ENCODE measurements around the gene MYO1D. TPM values are rescaled to one million over a fixed set of nuclear protein-coding genes. Genes with fewer than 3 reads are reported as not detected.

MYO1D gene
- total RNA-seq, 1 experiment from 2014 or later, result 29.9 TPM

GRCh38 chr17:32502013-32502412 is 374.9 kb downstream of the MYO1D start:
- Mint-ChIP-seq H3K4me3 (no peak overlapping the region), H3K4me1 (peaks cover 20% of the 10 kb centered on the region), H3K27ac (no peak overlapping the region)

GRCh38 chr17:32498391-32498790 is 378.5 kb downstream of the MYO1D start:
- H3K4me3 Mint-ChIP-seq, result no peak overlapping the region
- peaks cover 15% of the 10 kb centered on the region for H3K4me1 Mint-ChIP-seq
- ATAC-seq, result peak; percentile 61
- POLR2A ChIA-PET, result no interaction called here
- CTCF ChIA-PET, result interaction anchor here (1.1 kb wide), 3 partner anchors 14 to 54 kb away, joined by 3 read pairs; partner anchors contain the start of gene PSMD11
- no peak for TF ChIP-seq NR1H2 (CRISPR knock-in tag; IDR thresholded peaks at IDR 0.05)
- TF ChIP-seq EMX1 (CRISPR knock-in tag; IDR thresholded peaks at IDR 0.05), result no peak
- no peak for TF ChIP-seq ZNF138 (CRISPR knock-in tag; conservative IDR thresholded peaks at IDR 0.05)
- no peak for TF ChIP-seq AFF4 (CRISPR knock-in tag; IDR thresholded peaks at IDR 0.05; ENCODE audit: borderline replicate concordance)
- no peak for TF ChIP-seq CBFB (CRISPR knock-in tag; IDR thresholded peaks at IDR 0.05; ENCODE audit: low read depth)
- no peak for TF ChIP-seq NR3C1 (CRISPR knock-in tag; conservative IDR thresholded peaks at IDR 0.05; ENCODE audit: low read depth)
- TF ChIP-seq FOXP1 (CRISPR knock-in tag; IDR thresholded peaks at IDR 0.05; ENCODE audit: borderline replicate concordance), result no peak
- H3K27ac Mint-ChIP-seq, result no peak overlapping the region
- no peaks in the 10 kb centered on the region for H3K9me3 Mint-ChIP-seq
- DNase-seq (ENCODE audit: low spot score), result peak; percentile 56
- H3K36me3 Mint-ChIP-seq, result no peaks in the 10 kb centered on the region
- H3K27me3 Mint-ChIP-seq (ENCODE audit: low read depth), result no peaks in the 10 kb centered on the region

More at GRCh38 chr17:32502013-32502412, 374.9 kb downstream of the MYO1D start:
- POLR2A ChIA-PET, result interaction anchor here (0.6 kb wide), 1 partner anchor 101 kb away, joined by 4 read pairs; no protein-coding TSS in a partner anchor
- DNase-seq (ENCODE audit: low spot score), result no peak
- H3K36me3 Mint-ChIP-seq, result no peaks in the 10 kb centered on the region
- no peak for ATAC-seq
- CTCF ChIA-PET, result no interaction called here
- no peaks in the 10 kb centered on the region for H3K9me3 Mint-ChIP-seq
- TF ChIP-seq SMAD3 (CRISPR knock-in tag; IDR thresholded peaks at IDR 0.05; ENCODE audit: borderline replicate concordance) (no peak), SOX15 (CRISPR knock-in tag; IDR thresholded peaks at IDR 0.05) (no peak)
- no peaks in the 10 kb centered on the region for H3K27me3 Mint-ChIP-seq (ENCODE audit: low read depth)

- Mint-ChIP-seq H3K4me1 (peaks cover 17% of the 10 kb centered on the region), H3K4me3 (no peak overlapping the region), H3K9me3 (no peaks in the 10 kb centered on the region), H3K36me3 (no peaks in the 10 kb centered on the region), H3K27me3 (ENCODE audit: low read depth) (no peaks in the 10 kb centered on the region), H3K27ac (peak overlapping the region; percentile 66; the same call in 1 of the 2 replicates)
- peak; percentile 37 for ATAC-seq
- no peak for DNase-seq (ENCODE audit: low spot score)
- peak; percentile 85 for TF ChIP-seq ZNF263 (CRISPR knock-in tag; IDR thresholded peaks at IDR 0.05; ENCODE audit: low read depth)
- TF ChIP-seq KAT7 (CRISPR knock-in tag; IDR thresholded peaks at IDR 0.05; ENCODE audit: borderline replicate concordance), result no peak
- no peak for TF ChIP-seq ZNF138 (CRISPR knock-in tag; conservative IDR thresholded peaks at IDR 0.05)
- POLR2A ChIA-PET, result no interaction called here
- CTCF ChIA-PET, result interaction anchor here (0.9 to 1.1 kb wide), 4 partner anchors 10 to 53 kb away, joined by 3 read pairs; partner anchors contain the start of gene PSMD11
Observed at GRCh38 chr17:32497431-32498205, 379.3 kb downstream of the MYO1D start.

DNA sequence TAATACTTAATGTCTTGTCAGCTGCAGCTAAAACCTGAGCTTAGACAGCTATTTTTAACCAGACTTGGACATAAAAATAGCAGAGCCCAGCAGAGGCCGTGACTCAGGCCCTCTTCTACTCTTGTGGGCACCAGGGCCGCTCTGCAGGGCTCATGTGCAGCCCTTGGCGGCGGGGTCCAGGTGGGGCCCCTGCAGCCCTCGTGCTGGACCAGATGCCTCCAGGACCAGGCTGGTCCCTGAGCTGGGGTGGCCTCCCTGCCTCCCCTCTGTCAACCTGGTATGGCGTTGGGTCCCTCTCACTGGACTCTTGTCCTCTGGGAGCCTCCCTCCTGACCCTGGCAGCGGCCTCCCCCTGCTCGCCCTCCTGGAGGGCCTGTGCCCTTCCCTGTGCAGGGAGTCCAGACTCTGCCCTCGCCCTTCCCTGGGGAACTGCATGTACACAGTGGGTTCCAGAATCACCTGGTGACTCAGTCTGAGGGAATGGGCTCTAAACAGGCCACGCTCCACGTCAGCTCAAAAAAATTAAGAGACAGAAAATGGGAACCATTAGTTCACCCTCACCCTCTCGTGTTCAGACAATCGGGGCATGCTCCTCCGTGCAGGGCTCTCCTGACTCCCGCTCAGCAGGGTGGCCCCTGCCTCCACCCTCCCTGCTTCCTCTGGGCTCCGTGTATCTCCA is 380.4 kb downstream of the MYO1D start:
- no peaks in the 10 kb centered on the region for H3K9me3 Mint-ChIP-seq
- POLR2A ChIA-PET, result no interaction called here
- CTCF ChIA-PET, result no interaction called here
- no peak overlapping the region for H3K27ac Mint-ChIP-seq
- no peak for DNase-seq (ENCODE audit: low spot score)
- no peak overlapping the region for H3K4me3 Mint-ChIP-seq
- no peaks in the 10 kb centered on the region for H3K27me3 Mint-ChIP-seq (ENCODE audit: low read depth)
- no peaks in the 10 kb centered on the region for H3K36me3 Mint-ChIP-seq
- ATAC-seq, result no peak
- peaks cover 22% of the 10 kb centered on the region for H3K4me1 Mint-ChIP-seq
- TF ChIP-seq ZBTB43 (CRISPR knock-in tag; IDR thresholded peaks at IDR 0.05) (no peak), ZBTB21 (CRISPR knock-in tag; IDR thresholded peaks at IDR 0.05; ENCODE audit: borderline replicate concordance) (no peak), NR2C2 (CRISPR knock-in tag; IDR thresholded peaks at IDR 0.05) (no peak), ZNF512 (CRISPR knock-in tag; IDR thresholded peaks at IDR 0.05; ENCODE audit: borderline replicate concordance) (no peak), CREB1 (CRISPR knock-in tag; IDR thresholded peaks at IDR 0.05) (no peak), SP1 (CRISPR knock-in tag; conservative IDR thresholded peaks at IDR 0.05) (no peak), ETV6 (CRISPR knock-in tag; IDR thresholded peaks at IDR 0.05) (no peak), TEAD4 (CRISPR knock-in tag; IDR thresholded peaks at IDR 0.05) (no peak)
- TF ChIP-seq, protein P1, sequence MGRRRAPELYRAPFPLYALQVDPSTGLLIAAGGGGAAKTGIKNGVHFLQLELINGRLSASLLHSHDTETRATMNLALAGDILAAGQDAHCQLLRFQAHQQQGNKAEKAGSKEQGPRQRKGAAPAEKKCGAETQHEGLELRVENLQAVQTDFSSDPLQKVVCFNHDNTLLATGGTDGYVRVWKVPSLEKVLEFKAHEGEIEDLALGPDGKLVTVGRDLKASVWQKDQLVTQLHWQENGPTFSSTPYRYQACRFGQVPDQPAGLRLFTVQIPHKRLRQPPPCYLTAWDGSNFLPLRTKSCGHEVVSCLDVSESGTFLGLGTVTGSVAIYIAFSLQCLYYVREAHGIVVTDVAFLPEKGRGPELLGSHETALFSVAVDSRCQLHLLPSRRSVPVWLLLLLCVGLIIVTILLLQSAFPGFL (CRISPR knock-in tag; IDR thresholded peaks at IDR 0.05; ENCODE audit: borderline replicate concordance), result no peak
